A549 (cell line): ENCODE data around the gene HACE1. TPM values are rescaled to one million over a fixed set of nuclear protein-coding genes. Genes with fewer than 3 reads are reported as not detected.
"Not testable (repeated sequence)": the region's sequence is repeated elsewhere in the genome, so short reads cannot be mapped to it uniquely, and the experiment has no call there.

Experiments
- ATAC-seq, 2 experiments: fragments of 200-7000 bp in 1 of 2; fragments of >200 bp in 1 of 2; cut with Nextera tagmentation in 1 of 2; cut with Tn5 transposase in 1 of 2; 3 replicates each; pipeline versions ENCODE4 v1.8.0 to v1.9.1; 2018 to 2020; ENCODE audit warnings: mild to moderate bottlenecking in 1 of 2, moderate library complexity in 1 of 2
- CTCF ChIA-PET: fragments of 300-600 bp; sonication (Branson Sonifier 250); formaldehyde crosslinking; extraction: SDS; loops from one replicate; lab custom pipeline; 2021; ENCODE audit warnings: antibody characterized with exemption, inconsistent platforms; lab: Yijun Ruan, JAX
- POLR2A ChIA-PET: fragments of 350-600 bp; formaldehyde crosslinking; extraction: SDS; loops from one replicate; lab custom pipeline; 2021; ENCODE audit warnings: antibody characterized with exemption, inconsistent platforms; lab: Yijun Ruan, JAX
- DNase-seq, 2 experiments: peaks; one replicate each; pipeline versions ENCODE4 v3.0.0 to v3.0.0-alpha.2; 2011 to 2016; ENCODE audit warnings: low read depth in 1 of 2, low spot score in 1 of 2
- FAIRE-seq: peaks from 2 replicates; lab custom pipeline; 2011; peaks lifted over from hg19 to GRCh38; lab: Jason Lieb, UNC
- H3K27ac ChIP-seq, 2 experiments: fragments of >200 bp; sonication (Bioruptor Twin); formaldehyde crosslinking; 3 replicates each; pipeline ENCODE4 v1.5.1; 2016 to 2017
- H3K4me1 ChIP-seq: fragments of >200 bp; sonication (Bioruptor Twin); formaldehyde crosslinking; 3 replicates; pipeline ENCODE4 v1.6.1; 2016
- H3K4me2 ChIP-seq: fragments of >200 bp; sonication (Bioruptor Twin); formaldehyde crosslinking; 3 replicates; pipeline ENCODE4 v1.6.1; 2016
- H3K4me3 ChIP-seq: fragments of >200 bp; sonication (Bioruptor Twin); formaldehyde crosslinking; 3 replicates; pipeline ENCODE4 v1.5.1; 2016
- H3K9me3 ChIP-seq: fragments of >200 bp; sonication (Bioruptor Twin); formaldehyde crosslinking; 3 replicates; pipeline ENCODE4 v1.6.1; 2016
- CHD4 ChIP-seq: fragments of 200-600 bp; sonication (generic); IDR thresholded peaks from 2 replicates; pipeline ENCODE4 v1.6.1; 2016; ENCODE audit warnings: antibody characterized with exemption, mild to moderate bottlenecking, borderline replicate concordance
- E2F6 ChIP-seq: IDR thresholded peaks from 2 replicates; pipeline ENCODE4 v1.6.1; 2012; ENCODE audit warnings: low read depth, borderline replicate concordance
- FOSB ChIP-seq: fragments of 250-450 bp; sonication (Bioruptor Pico); IDR thresholded peaks from 2 replicates; pipeline ENCODE4 v1.5.0; 2020; ENCODE audit warnings: mild to moderate bottlenecking, moderate library complexity
- HDAC2 ChIP-seq: fragments of 200-600 bp; sonication (generic); IDR thresholded peaks from 2 replicates; pipeline ENCODE4 v1.6.1; 2016
- HOXA7 ChIP-seq: fragments of 250-450 bp; sonication (Bioruptor Pico); IDR thresholded peaks from 2 replicates; pipeline ENCODE4 v1.5.0; 2020; ENCODE audit warnings: mild to moderate bottlenecking, moderate library complexity
- KDM1A ChIP-seq: fragments of 200-600 bp; sonication (generic); IDR thresholded peaks from 2 replicates; pipeline ENCODE4 v1.6.1; 2016; ENCODE audit warnings: low read depth, mild to moderate bottlenecking
- KDM5A ChIP-seq: fragments of 200-600 bp; sonication (generic); IDR thresholded peaks from 2 replicates; pipeline ENCODE4 v1.6.1; 2016; ENCODE audit warnings: antibody characterized with exemption, mild to moderate bottlenecking
- MAZ ChIP-seq: fragments of 150-350 bp; IDR thresholded peaks from 2 replicates; pipeline ENCODE4 v1.6.1; 2014; ENCODE audit warnings: antibody characterized with exemption, low read depth, low read length, borderline replicate concordance
- NR3C1 ChIP-seq: fragments of >200 bp; sonication (Bioruptor Twin); formaldehyde crosslinking; IDR thresholded peaks from 3 replicates; pipeline ENCODE4 v1.6.1; 2017
- POLR2A ChIP-seq: IDR thresholded peaks from 2 replicates; pipeline ENCODE4 v1.6.1; 2012; ENCODE audit warnings: mild to moderate bottlenecking, low read length
- RAD21 ChIP-seq, 2 experiments: fragments of >200 bp in 1 of 2; sonication (Bioruptor Twin) in 1 of 2; formaldehyde crosslinking in 1 of 2; IDR thresholded peaks in 1 of 2; conservative IDR thresholded peaks in 1 of 2; 2 replicates in 1 of 2; 3 replicates in 1 of 2; pipeline ENCODE4 v1.6.1; 2012 to 2018; ENCODE audit warnings: inconsistent platforms in 1 of 2
- RARB ChIP-seq: fragments of 250-450 bp; sonication (Bioruptor Pico); IDR thresholded peaks from 2 replicates; pipeline ENCODE4 v1.8.0; 2021; ENCODE audit warnings: mild to moderate bottlenecking, moderate library complexity
- RCOR1 ChIP-seq: fragments of 150-350 bp; IDR thresholded peaks from 2 replicates; pipeline ENCODE4 v1.6.1; 2014; ENCODE audit warnings: antibody characterized with exemption, low read length, low read depth
- RFX5 ChIP-seq: fragments of 450-650 bp; IDR thresholded peaks from 2 replicates; pipeline ENCODE4 v1.7.1; 2014; ENCODE audit warnings: antibody characterized with exemption, mild to moderate bottlenecking, moderate library complexity
- RNF2 ChIP-seq: fragments of 200-600 bp; sonication (generic); IDR thresholded peaks from 2 replicates; pipeline ENCODE4 v1.6.1; 2016; ENCODE audit warnings: low read depth, mild to moderate bottlenecking, antibody characterized with exemption, moderate library complexity, borderline replicate concordance
- SREBF2 ChIP-seq: fragments of 450-650 bp; IDR thresholded peaks from 2 replicates; pipeline ENCODE4 v1.6.1; 2014; ENCODE audit warnings: mild to moderate bottlenecking, moderate library complexity
- TP53 ChIP-seq: fragments of 250-450 bp; sonication (Bioruptor Pico); IDR thresholded peaks from 2 replicates; pipeline ENCODE4 v1.5.0; 2021; ENCODE audit warnings: mild to moderate bottlenecking, moderate library complexity
- ZFP36 ChIP-seq: fragments of 450-650 bp; IDR thresholded peaks from 2 replicates; pipeline ENCODE4 v1.6.1; 2014; ENCODE audit warnings: borderline replicate concordance; ENCODE audit not compliant: partially characterized antibody
- ZSCAN20 ChIP-seq: fragments of 250-450 bp; sonication (Bioruptor Pico); IDR thresholded peaks from 2 replicates; pipeline ENCODE4 v1.8.0; 2022; ENCODE audit warnings: mild to moderate bottlenecking, moderate library complexity
- WGBS: methylation state at CpG from one replicate; pipeline ENCODE4 v1.1.6; 2017; ENCODE audit errors: missing lambda C conversion rate; 5-methylcytosine and 5-hydroxymethylcytosine counted together
- polyA plus RNA-seq, 4 experiments: library from polyadenylated mRNA; depleted of rRNA in 3 of 4; stranded (reverse); fragments of >200 nt; fragmentation: RNase III in 1 of 4; extraction: RNeasy Plus Mini Kit Qiagen cat#74134 plus additional on column Dnase treatment in 1 of 4; gene quantifications; 2 replicates in 3 of 4; 3 replicates in 1 of 4; pipeline ENCODE4 v1.2.3, GENCODE V29; 2011 to 2017
- TF ChIP-seq, protein P1 (sequence below): fragments of 450-650 bp; IDR thresholded peaks from 2 replicates; pipeline ENCODE4 v1.6.1; 2014; ENCODE audit warnings: antibody characterized with exemption
- TF ChIP-seq, protein P2 (sequence below): IDR thresholded peaks from 2 replicates; pipeline ENCODE4 v1.6.1; 2012

HACE1 gene
- polyA plus RNA-seq, 2 of the 4 experiments (the other 2 are of a cell fraction), result 3.4 to 9.7 TPM

- Histone ChIP-seq H3K4me2 (no peak overlapping the region), H3K4me1 (no peaks in the 10 kb centered on the region), H3K27ac (no peak overlapping the region), H3K9me3 (no peaks in the 10 kb centered on the region), H3K4me3 (no peak overlapping the region)
- ChIA-PET POLR2A (no interaction called here), CTCF (interaction anchor here (1.6 kb wide), 1 partner anchor 40 kb away, joined by 4 read pairs; no protein-coding TSS in a partner anchor)
- ATAC-seq (no peak), DNase-seq (no peak), FAIRE-seq (no peak)
- 100% methylated on average over 1 of the region's 1 CpG for WGBS
- TF ChIP-seq CHD4 (no peak), HDAC2 (no peak), RFX5 (no peak), RNF2 (no peak), RARB (CRISPR knock-in tag) (no peak), E2F6 (no peak), TP53 (CRISPR knock-in tag) (no peak), HOXA7 (CRISPR knock-in tag) (no peak), POLR2A (no peak), KDM1A (no peak), ZFP36 (no peak), RAD21 (conservative IDR thresholded peaks at IDR 0.05 in 1 of 2, IDR thresholded peaks at IDR 0.05 in 1 of 2) (no peak), NR3C1 (no peak), MAZ (no peak), ZSCAN20 (CRISPR knock-in tag) (no peak), RCOR1 (no peak), SREBF2 (no peak), FOSB (CRISPR knock-in tag) (no peak)
- TF ChIP-seq, protein P1, sequence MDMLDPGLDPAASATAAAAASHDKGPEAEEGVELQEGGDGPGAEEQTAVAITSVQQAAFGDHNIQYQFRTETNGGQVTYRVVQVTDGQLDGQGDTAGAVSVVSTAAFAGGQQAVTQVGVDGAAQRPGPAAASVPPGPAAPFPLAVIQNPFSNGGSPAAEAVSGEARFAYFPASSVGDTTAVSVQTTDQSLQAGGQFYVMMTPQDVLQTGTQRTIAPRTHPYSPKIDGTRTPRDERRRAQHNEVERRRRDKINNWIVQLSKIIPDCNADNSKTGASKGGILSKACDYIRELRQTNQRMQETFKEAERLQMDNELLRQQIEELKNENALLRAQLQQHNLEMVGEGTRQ, result no peak
- TF ChIP-seq, protein P2, sequence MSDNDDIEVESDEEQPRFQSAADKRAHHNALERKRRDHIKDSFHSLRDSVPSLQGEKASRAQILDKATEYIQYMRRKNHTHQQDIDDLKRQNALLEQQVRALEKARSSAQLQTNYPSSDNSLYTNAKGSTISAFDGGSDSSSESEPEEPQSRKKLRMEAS, result no peak
These were observed 30.3 kb downstream of the HACE1 start for GRCh38 chr6:104829183-104829958.

- ChIA-PET POLR2A (no interaction called here), CTCF (interaction anchor here (1.6 kb wide), 1 partner anchor 39 kb away, joined by 4 read pairs; no protein-coding TSS in a partner anchor)
- H3K4me2 ChIP-seq, result no peak overlapping the region
- H3K27ac ChIP-seq, result no peak overlapping the region
- DNase-seq (no peak), ATAC-seq (no peak), FAIRE-seq (no peak)
- H3K4me3 ChIP-seq, result no peak overlapping the region
- 86% methylated on average over 1 of the region's 1 CpG for WGBS
- no peaks in the 10 kb centered on the region for H3K4me1 ChIP-seq
- no peak for TF ChIP-seq KDM5A
- no peaks in the 10 kb centered on the region for H3K9me3 ChIP-seq
These were observed 31.2 kb downstream of the HACE1 start for GRCh38 chr6:104828478-104828877.

DNA sequence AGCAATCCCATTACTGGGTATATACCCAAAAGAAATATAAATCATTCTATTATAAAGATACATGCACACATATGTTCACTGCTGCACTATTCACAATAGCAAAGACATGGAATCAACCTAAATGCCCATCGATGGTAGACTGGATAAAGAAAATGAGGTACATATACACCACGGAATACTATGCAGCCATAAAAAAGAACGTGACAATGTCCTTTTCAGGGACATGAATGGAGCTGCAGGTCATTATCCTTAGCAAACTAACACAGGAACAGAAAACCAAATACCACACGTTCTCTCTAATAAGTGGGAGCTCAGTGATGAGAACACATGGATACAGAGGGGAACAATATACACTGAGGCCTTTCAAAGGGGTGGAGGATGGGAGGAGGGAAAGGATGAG, 38.9 kb downstream of the HACE1 start:
- H3K9me3 ChIP-seq, FAIRE-seq, POLR2A ChIA-PET, H3K27ac ChIP-seq, H3K4me2 ChIP-seq, H3K4me1 ChIP-seq, CTCF ChIA-PET, H3K4me3 ChIP-seq, DNase-seq, ATAC-seq: not testable (repeated sequence)
- 75% methylated on average over 4 of the region's 4 CpGs for WGBS
